BJ (cell line): ENCODE results near the gene FRA10AC1. TPM values are rescaled to one million over a fixed set of nuclear protein-coding genes. Genes with fewer than 3 reads are reported as not detected.

Source experiments
- CTCF ChIA-PET: fragments of 350-600 bp; formaldehyde crosslinking; extraction: SDS; loops from one replicate; lab custom pipeline; 2021; ENCODE audit warnings: antibody characterized with exemption, inconsistent platforms; lab: Yijun Ruan, JAX
- POLR2A ChIA-PET: fragments of 300-600 bp; sonication (Branson Sonifier 250); formaldehyde crosslinking; extraction: SDS; loops from one replicate; lab custom pipeline; 2021; ENCODE audit warnings: antibody characterized with exemption; lab: Charles Lee
- DNase-seq: peaks from one replicate; pipeline ENCODE4 v3.0.0-alpha.2; 2011; ENCODE audit warnings: low read depth
- H3K27me3 ChIP-seq: 2 replicates; pipeline ENCODE4 v1.6.0; 2011; ENCODE audit warnings: low read length; ENCODE audit not compliant: control insufficient read depth, insufficient read depth
- H3K36me3 ChIP-seq: 2 replicates; pipeline ENCODE4 v1.5.1; 2011; ENCODE audit warnings: low read length; ENCODE audit not compliant: control insufficient read depth, insufficient read depth
- H3K4me3 ChIP-seq: 2 replicates; pipeline ENCODE4 v1.5.1; 2011; ENCODE audit warnings: low read depth, mild to moderate bottlenecking, control low read depth, low read length
- CTCF ChIP-seq: IDR thresholded peaks from 2 replicates; pipeline ENCODE4 v1.5.1; 2011; ENCODE audit warnings: low read depth, mild to moderate bottlenecking, control low read depth, inconsistent platforms, low read length, moderate library complexity; ENCODE audit not compliant: insufficient read depth
- polyA plus RNA-seq: library from polyadenylated mRNA; depleted of rRNA; stranded (reverse); fragments of >200 nt; gene quantifications from 2 replicates; pipeline ENCODE4 v1.2.3, GENCODE V29; 2011

FRA10AC1 gene
- polyA plus RNA-seq, 1 experiment: 2.1 TPM

GRCh38 chr10:93673791-93674190, 28.6 kb downstream of the FRA10AC1 start:
- no peaks in the 10 kb centered on the region for H3K27me3 ChIP-seq
- peaks cover 6% of the 10 kb centered on the region for H3K36me3 ChIP-seq
- no peak for DNase-seq
- POLR2A ChIA-PET: no interaction called here
- CTCF ChIA-PET: no interaction called here
- no peak for TF ChIP-seq CTCF
- H3K4me3 ChIP-seq: no peak overlapping the region

DNA sequence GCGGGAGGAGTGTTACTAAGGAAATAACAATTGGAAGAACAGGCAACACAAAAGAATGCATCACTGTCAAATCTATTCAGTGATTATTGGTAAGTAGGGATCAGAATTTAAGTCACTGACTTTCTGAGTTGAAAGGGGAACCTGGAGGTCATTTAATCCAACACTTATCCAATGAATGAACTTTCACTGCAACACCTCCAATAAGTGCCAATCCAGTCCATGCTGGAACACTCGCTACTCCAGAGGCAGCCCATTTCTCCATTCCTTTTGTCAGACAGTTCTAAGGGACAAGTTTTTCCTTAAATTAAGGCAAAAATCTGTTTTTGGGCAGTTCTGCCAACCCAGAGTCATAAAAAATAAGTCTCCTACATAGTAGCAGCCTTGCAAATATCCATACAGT, 29.5 kb downstream of the FRA10AC1 start:
- Histone ChIP-seq H3K4me3 (no peak overlapping the region), H3K36me3 (peaks cover 3% of the 10 kb centered on the region), H3K27me3 (no peaks in the 10 kb centered on the region)
- TF ChIP-seq CTCF: no peak
- DNase-seq: no peak
- ChIA-PET POLR2A (no interaction called here), CTCF (no interaction called here)

GRCh38 chr10:93672022-93672678, 30.2 kb downstream of the FRA10AC1 start:
- DNase-seq: no peak
- TF ChIP-seq CTCF: no peak
- POLR2A ChIA-PET: no interaction called here

GRCh38 chr10:93671042-93671441, 31.4 kb downstream of the FRA10AC1 start:
- no peak for DNase-seq
- Histone ChIP-seq H3K4me3 (no peak overlapping the region), H3K36me3 (peaks cover 3% of the 10 kb centered on the region), H3K27me3 (no peaks in the 10 kb centered on the region)
- ChIA-PET POLR2A (no interaction called here), CTCF (interaction anchor here (1.0 to 1.2 kb wide), 3 partner anchors 10 to 117 kb away, joined by 3 to 6 read pairs (median 3); no protein-coding TSS in a partner anchor)
- TF ChIP-seq CTCF: no peak

More at GRCh38 chr10:93672022-93672678, 30.2 kb downstream of the FRA10AC1 start:
- Histone ChIP-seq H3K27me3 (no peaks in the 10 kb centered on the region), H3K4me3 (no peak overlapping the region), H3K36me3 (peaks cover 3% of the 10 kb centered on the region)
- CTCF ChIA-PET: no interaction called here

GRCh38 chr10:93670372-93670771, 32.0 kb downstream of the FRA10AC1 start:
- CTCF ChIA-PET: interaction anchor here (1.0 to 1.2 kb wide), 3 partner anchors 9 to 116 kb away, joined by 3 to 6 read pairs (median 3); no protein-coding TSS in a partner anchor

More at GRCh38 chr10:93670372-93670771, 32.0 kb downstream of the FRA10AC1 start:
- POLR2A ChIA-PET: no interaction called here
- no peaks in the 10 kb centered on the region for H3K27me3 ChIP-seq
- TF ChIP-seq CTCF: no peak
- peaks cover 3% of the 10 kb centered on the region for H3K36me3 ChIP-seq
- DNase-seq: no peak
- H3K4me3 ChIP-seq: no peak overlapping the region
